ENCODE results near the gene PLCH1.

PLCH1 gene

GRCh38 chr3:155449613-155450267 is 295.1 kb downstream of the PLCH1 start:
- no peak for DNase-seq

GRCh38 chr3:155448531-155448930 is 296.3 kb downstream of the PLCH1 start:
- no peak for DNase-seq

GRCh38 chr3:155446366-155446765 is 298.5 kb downstream of the PLCH1 start:
- no peak for DNase-seq

- no peak for DNase-seq
Measured at GRCh38 chr3:155444771-155445170, 300.1 kb downstream of the PLCH1 start.

GRCh38 chr3:155443815-155444214 is 301.1 kb downstream of the PLCH1 start:
- DNase-seq, result no peak

- no peak for DNase-seq
Measured at GRCh38 chr3:155442072-155442471, 302.8 kb downstream of the PLCH1 start.

- DNase-seq, result no peak
Measured at GRCh38 chr3:155441506-155441905, 303.4 kb downstream of the PLCH1 start.

GRCh38 chr3:155441026-155441425 is 303.8 kb downstream of the PLCH1 start:
- no peak for DNase-seq

GRCh38 chr3:155435821-155436220 is 309.1 kb downstream of the PLCH1 start:
- DNase-seq, result no peak

- no peak for DNase-seq
Measured at GRCh38 chr3:155431856-155432570, 312.9 kb downstream of the PLCH1 start.

- DNase-seq, result no peak
Measured at GRCh38 chr3:155428563-155428962, 316.3 kb downstream of the PLCH1 start.

GRCh38 chr3:155426524-155427230 is 318.2 kb downstream of the PLCH1 start:
- no peak for DNase-seq

- DNase-seq, result no peak
Measured at GRCh38 chr3:155425396-155425795, 319.5 kb downstream of the PLCH1 start.

- no peak for DNase-seq
Measured at GRCh38 chr3:155424323-155424710, 320.6 kb downstream of the PLCH1 start.

- DNase-seq, result no peak
Measured at GRCh38 chr3:155423526-155424322, 321.1 kb downstream of the PLCH1 start.

GRCh38 chr3:155420881-155421486 is 323.9 kb downstream of the PLCH1 start:
- DNase-seq, result no peak

GRCh38 chr3:155420406-155420805 is 324.5 kb downstream of the PLCH1 start:
- no peak for DNase-seq

GRCh38 chr3:155418407-155418806 is 326.5 kb downstream of the PLCH1 start:
- DNase-seq, result no peak

- DNase-seq, result no peak
Measured at GRCh38 chr3:155417119-155417517, 327.8 kb downstream of the PLCH1 start.

- DNase-seq, result no peak
Measured at GRCh38 chr3:155416500-155417118, 328.3 kb downstream of the PLCH1 start.

- no peak for DNase-seq
Measured at GRCh38 chr3:155412904-155413303, 332.0 kb downstream of the PLCH1 start.

GRCh38 chr3:155411500-155412223 is 333.2 kb downstream of the PLCH1 start:
- peak; percentile 10 for DNase-seq
